Measurements from ENCODE around the gene DIS3L. TPM values are rescaled to one million over a fixed set of nuclear protein-coding genes. Genes with fewer than 3 reads are reported as not detected.

DIS3L gene
- total and polyA plus RNA-seq, 2 of the 13 experiments (the other 11 are each of a cell fraction or from before 2014, with no cell fraction given), result 21.0 to 50.5 TPM

DNA sequence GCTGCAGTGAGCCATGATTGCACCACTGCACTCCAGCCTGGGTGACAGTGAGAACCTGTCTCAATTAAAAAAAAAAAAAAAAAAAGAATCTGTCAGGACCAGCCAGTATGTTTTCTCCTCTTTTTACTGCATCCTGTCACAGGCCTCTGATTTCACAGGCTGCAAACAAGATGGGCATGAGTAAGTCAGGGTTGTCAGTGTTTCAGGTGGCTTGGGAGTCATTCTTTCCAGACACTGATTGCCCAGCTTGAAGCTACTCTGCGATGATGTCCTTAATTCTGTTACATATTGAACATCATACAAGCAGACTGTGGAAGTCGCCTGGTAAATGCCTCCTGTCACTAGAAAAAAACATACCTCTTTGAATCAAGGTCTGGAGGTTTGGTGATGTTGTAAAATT lies 18.8 kb downstream of the DIS3L start (continued):
- TF ChIP-seq ARID4A (CRISPR knock-in tag; IDR thresholded peaks at IDR 0.05; ENCODE audit: borderline replicate concordance), result no peak
- no peak for TF ChIP-seq MTA3 (CRISPR knock-in tag; IDR thresholded peaks at IDR 0.05)
- no peak for TF ChIP-seq CENPBD1 (CRISPR knock-in tag; IDR thresholded peaks at IDR 0.05; ENCODE audit: borderline replicate concordance, low read depth)
- no peak for TF ChIP-seq ZNF781 (CRISPR knock-in tag; IDR thresholded peaks at IDR 0.05; ENCODE audit: borderline replicate concordance, not compliant biosample characterization)
- TF ChIP-seq HMGXB4 (CRISPR knock-in tag; IDR thresholded peaks at IDR 0.05; ENCODE audit: borderline replicate concordance in 1 of 2, low read depth in 1 of 2), result no peak
- TF ChIP-seq ZNF629 (CRISPR knock-in tag; conservative IDR thresholded peaks at IDR 0.05), result no peak
- TF ChIP-seq, protein P1, sequence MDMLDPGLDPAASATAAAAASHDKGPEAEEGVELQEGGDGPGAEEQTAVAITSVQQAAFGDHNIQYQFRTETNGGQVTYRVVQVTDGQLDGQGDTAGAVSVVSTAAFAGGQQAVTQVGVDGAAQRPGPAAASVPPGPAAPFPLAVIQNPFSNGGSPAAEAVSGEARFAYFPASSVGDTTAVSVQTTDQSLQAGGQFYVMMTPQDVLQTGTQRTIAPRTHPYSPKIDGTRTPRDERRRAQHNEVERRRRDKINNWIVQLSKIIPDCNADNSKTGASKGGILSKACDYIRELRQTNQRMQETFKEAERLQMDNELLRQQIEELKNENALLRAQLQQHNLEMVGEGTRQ (IDR thresholded peaks at IDR 0.05; ENCODE audit: low read depth, low read length), result no peak
- TF ChIP-seq, protein P1 (CRISPR knock-in tag; IDR thresholded peaks at IDR 0.05; ENCODE audit: borderline replicate concordance), result no peak
- no peak for TF ChIP-seq ZNF550 (CRISPR knock-in tag; IDR thresholded peaks at IDR 0.05; ENCODE audit: borderline replicate concordance)
- no peak for TF ChIP-seq RFX3 (CRISPR knock-in tag; IDR thresholded peaks at IDR 0.05)

All from HepG2 (cell line).